Mononuclear cell (primary cell): ENCODE data around the gene PPP3CA. TPM values are rescaled to one million over a fixed set of nuclear protein-coding genes. Genes with fewer than 3 reads are reported as not detected.

Experiments
- H3K27me3 ChIP-seq: 2 replicates; pipeline ENCODE4 v1.6.0; 2011; ENCODE audit warnings: low read length, control low read depth; ENCODE audit not compliant: insufficient read depth
- H3K4me1 ChIP-seq: 2 replicates; pipeline ENCODE4 v1.5.1; 2011; ENCODE audit warnings: mild to moderate bottlenecking, low read length, control low read depth; ENCODE audit not compliant: insufficient read depth
- H3K4me3 ChIP-seq: 2 replicates; pipeline ENCODE4 v1.5.1; 2011; ENCODE audit warnings: mild to moderate bottlenecking, low read length, moderate library complexity
- H3K9me3 ChIP-seq: 2 replicates; pipeline ENCODE4 v1.5.1; 2011; ENCODE audit warnings: low read depth, mild to moderate bottlenecking, control low read depth, low read length
- total RNA-seq: library from RNA; depleted of rRNA; stranded (reverse); fragments of >200 nt; gene quantifications from one replicate; pipeline ENCODE4 v1.2.3, GENCODE V29; 2012

Gene PPP3CA
- total RNA-seq, 1 donor = 19.3 TPM

DNA sequence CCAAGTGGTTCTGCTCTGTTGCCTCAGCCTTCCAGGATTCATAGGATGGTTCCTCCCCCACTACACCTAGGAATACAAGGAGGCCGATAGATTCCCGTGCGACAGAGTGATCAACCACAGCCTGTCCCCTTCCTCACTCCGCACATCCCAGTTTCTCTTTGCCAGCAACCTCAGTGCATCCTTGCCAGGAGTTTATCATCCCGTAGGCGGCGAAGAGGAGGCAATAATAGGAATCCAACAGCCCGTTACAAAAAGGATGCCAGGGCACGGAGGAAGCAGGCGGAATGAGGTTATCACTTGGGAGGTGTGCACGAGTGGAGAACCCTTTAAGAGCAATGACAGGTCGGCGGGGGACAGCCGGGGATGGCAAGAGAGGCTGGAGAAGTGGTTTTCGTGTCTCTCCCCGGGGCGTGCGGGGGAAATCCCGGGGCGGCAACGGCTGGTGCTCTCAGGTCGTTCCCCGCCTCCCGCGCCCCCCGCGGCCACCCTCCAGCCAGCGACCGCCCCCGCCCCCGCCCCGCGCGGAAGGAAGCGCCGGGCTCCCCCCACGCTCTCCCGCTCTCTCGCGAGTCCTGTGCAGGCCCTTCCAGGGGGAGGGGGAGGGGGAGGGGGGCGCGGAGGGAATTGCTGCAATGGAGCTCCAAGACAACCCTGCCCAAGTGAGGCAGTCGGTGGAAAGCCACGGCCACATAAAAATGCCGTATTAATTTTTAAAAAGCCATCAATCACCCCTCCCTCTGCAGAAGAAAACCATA lies 1.6 kb downstream of the PPP3CA start:
- Histone ChIP-seq H3K4me1 (peaks cover 33% of the 10 kb centered on the region), H3K9me3 (no peaks in the 10 kb centered on the region), H3K4me3 (peak overlapping the region; percentile 65), H3K27me3 (peaks cover 4% of the 10 kb centered on the region)

GRCh38 chr4:101345271-101345595 lies 2.1 kb downstream of the PPP3CA start:
- H3K4me1 ChIP-seq = peaks cover 33% of the 10 kb centered on the region
- H3K9me3 ChIP-seq = no peaks in the 10 kb centered on the region
- peak overlapping the region; percentile 65 for H3K4me3 ChIP-seq
- H3K27me3 ChIP-seq = peaks cover 4% of the 10 kb centered on the region

DNA sequence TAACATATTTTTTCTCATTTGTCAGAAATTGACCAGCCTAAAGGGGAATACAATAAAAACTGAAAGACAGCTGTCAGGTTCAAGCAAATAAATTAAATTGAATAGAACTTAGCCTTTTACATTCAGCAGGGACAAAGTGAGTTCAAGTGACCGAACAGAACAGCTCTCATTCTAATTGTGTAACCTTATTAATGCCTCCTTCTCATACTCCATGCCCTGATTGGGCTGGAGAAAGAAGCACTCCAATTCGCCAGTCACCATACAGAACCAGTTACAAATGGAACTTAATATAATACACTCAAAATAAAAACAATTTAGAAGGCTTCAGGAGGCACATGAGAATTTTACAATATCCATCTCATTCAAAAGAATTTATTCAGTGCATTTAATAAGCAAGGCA lies 8.0 kb downstream of the PPP3CA start:
- H3K27me3 ChIP-seq = no peaks in the 10 kb centered on the region
- H3K4me1 ChIP-seq = peaks cover 32% of the 10 kb centered on the region
- H3K9me3 ChIP-seq = no peaks in the 10 kb centered on the region
- no peak overlapping the region for H3K4me3 ChIP-seq

DNA sequence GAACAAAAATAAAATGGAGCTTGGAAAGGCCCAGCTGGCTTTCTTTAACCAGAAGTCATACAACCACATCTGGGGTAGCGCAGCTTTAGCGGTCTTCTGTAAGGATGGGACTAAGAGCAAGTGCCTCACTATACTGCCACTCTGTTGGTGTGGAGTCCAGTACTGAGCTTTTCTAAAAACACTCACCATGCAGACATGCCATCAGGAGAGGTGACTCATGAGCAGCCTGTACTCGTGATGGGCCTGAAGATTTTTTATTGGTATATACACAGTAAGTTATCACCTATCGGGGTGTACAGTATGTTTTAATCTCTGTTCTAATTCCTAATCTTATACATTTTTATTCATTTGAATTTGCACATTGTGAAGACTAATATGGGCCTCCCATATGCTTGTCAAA lies 9.6 kb downstream of the PPP3CA start:
- H3K27me3 ChIP-seq = no peaks in the 10 kb centered on the region
- peaks cover 23% of the 10 kb centered on the region for H3K4me1 ChIP-seq
- no peak overlapping the region for H3K4me3 ChIP-seq
- H3K9me3 ChIP-seq = no peaks in the 10 kb centered on the region

DNA sequence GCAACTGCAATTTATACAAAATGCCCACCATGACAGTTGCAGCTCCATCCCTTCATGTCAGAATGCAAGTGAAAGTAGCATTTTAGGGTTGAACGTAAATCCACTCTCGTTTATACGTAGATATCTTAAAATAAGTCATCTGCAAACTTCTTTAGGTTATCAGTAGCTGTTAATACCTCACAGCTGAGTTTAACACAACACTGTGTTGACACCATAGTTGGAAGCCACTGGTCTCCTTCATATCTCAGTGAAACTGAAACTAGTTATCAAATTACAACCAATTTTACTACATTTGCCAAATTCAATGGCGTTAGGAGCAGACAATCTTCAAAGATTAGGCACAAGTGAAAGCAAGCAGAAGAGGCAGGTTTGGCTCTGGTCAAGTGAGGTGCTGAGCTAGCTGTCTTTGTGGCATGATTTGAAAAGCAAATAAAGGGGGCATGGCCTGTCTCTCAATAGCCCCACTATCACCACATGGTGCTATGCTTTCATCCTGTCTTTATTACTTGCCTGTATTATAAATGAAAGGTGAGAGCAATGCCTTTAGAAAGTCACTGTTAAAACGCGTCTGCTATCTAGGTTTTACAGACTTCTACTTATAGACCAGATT lies 12.3 kb downstream of the PPP3CA start:
- H3K4me1 ChIP-seq = peaks cover 23% of the 10 kb centered on the region
- H3K4me3 ChIP-seq = no peak overlapping the region
- no peaks in the 10 kb centered on the region for H3K27me3 ChIP-seq
- no peaks in the 10 kb centered on the region for H3K9me3 ChIP-seq

GRCh38 chr4:101332424-101332823 lies 14.9 kb downstream of the PPP3CA start:
- H3K4me1 ChIP-seq = peaks cover 32% of the 10 kb centered on the region
- no peaks in the 10 kb centered on the region for H3K27me3 ChIP-seq
- H3K9me3 ChIP-seq = no peaks in the 10 kb centered on the region
- H3K4me3 ChIP-seq = no peak overlapping the region

GRCh38 chr4:101331017-101331416 lies 16.3 kb downstream of the PPP3CA start:
- H3K4me1 ChIP-seq = peaks cover 24% of the 10 kb centered on the region

DNA sequence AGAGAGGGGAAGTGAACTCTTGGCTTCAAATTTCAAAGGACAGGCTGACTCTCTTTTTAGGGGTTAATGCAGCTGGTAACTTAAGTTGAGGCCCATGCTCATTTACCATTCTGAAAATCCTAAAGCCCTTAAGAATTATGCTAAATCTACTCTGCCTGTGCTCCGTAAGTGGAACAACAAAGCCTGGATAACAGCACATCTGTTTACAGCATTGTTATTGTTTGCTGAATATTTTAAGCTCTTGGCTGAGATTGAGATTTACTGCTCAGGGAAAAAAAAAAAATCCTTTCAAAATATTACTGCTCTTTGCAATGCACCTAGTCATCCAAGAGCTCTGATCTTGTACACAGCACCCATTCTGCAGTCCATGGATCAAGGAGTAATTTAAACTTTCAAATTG lies 17.7 kb downstream of the PPP3CA start:
- H3K4me3 ChIP-seq = no peak overlapping the region
- peaks cover 14% of the 10 kb centered on the region for H3K4me1 ChIP-seq
- no peaks in the 10 kb centered on the region for H3K9me3 ChIP-seq
- H3K27me3 ChIP-seq = no peaks in the 10 kb centered on the region

More at GRCh38 chr4:101331017-101331416, 16.3 kb downstream of the PPP3CA start:
- Histone ChIP-seq H3K4me3 (no peak overlapping the region), H3K9me3 (no peaks in the 10 kb centered on the region), H3K27me3 (no peaks in the 10 kb centered on the region)

DNA sequence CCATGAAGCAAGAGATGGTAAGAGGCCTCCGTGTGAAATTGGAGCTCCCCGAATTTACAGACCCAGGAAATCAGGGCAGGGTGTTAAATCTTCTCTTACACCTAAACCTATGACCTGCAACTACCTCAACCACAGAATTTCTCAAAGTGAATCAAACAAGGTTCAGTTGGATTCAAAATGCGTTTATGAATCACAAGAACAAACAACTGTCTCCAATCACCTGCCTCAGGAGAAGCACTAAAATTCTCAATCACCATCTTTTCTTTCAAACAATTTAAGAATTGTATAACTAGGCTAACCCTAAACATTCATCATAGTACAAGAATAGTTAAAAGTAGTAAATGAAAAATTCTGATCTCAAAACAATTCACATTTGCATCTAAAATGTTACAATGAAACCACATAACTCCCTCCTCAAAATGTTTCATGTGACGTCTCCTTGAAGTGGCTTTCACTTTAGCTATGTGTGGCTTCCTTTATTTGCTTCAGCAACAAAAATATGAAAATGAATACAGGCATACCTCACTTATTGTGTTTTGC lies 19.2 kb downstream of the PPP3CA start:
- no peak overlapping the region for H3K4me3 ChIP-seq

GRCh38 chr4:101326576-101326975 lies 20.8 kb downstream of the PPP3CA start:
- no peaks in the 10 kb centered on the region for H3K9me3 ChIP-seq
- H3K4me3 ChIP-seq = no peak overlapping the region
- H3K4me1 ChIP-seq = peaks cover 18% of the 10 kb centered on the region
- H3K27me3 ChIP-seq = no peaks in the 10 kb centered on the region

More for the DNA sequence above, 19.2 kb downstream of the PPP3CA start:
- no peaks in the 10 kb centered on the region for H3K27me3 ChIP-seq
- H3K4me1 ChIP-seq = peaks cover 14% of the 10 kb centered on the region
- no peaks in the 10 kb centered on the region for H3K9me3 ChIP-seq

GRCh38 chr4:101322743-101323142 lies 24.6 kb downstream of the PPP3CA start:
- no peaks in the 10 kb centered on the region for H3K9me3 ChIP-seq

DNA sequence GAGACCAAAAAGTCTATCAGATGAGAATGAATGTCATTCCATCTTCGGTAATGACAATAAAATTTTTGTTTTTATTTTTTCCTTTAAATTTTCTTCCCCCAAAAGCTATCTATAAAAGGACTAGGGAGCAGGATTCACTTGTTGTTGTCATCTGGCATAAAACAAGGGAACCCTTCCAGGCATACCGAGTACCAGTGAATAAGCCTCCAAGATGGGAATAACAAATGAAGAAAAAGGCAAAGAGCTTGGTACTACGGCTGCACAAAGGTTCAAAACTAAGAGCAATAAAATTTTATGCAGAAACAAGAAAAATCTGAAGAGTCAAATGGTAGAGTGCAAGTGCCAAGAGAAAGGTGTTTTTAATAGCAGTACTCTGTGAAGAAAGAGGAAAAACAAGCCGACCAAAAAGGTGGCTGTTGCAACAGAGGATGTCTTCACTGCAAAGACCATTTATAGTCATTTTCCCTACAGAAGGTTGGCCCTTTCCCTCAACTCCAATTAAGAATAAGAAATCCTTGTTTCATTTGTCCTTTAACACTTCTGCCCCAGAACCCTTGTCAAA lies 25.8 kb downstream of the PPP3CA start:
- H3K9me3 ChIP-seq = no peaks in the 10 kb centered on the region
- H3K4me1 ChIP-seq = peaks cover 6% of the 10 kb centered on the region
- no peaks in the 10 kb centered on the region for H3K27me3 ChIP-seq
- no peak overlapping the region for H3K4me3 ChIP-seq

More at GRCh38 chr4:101322743-101323142, 24.6 kb downstream of the PPP3CA start:
- H3K4me3 ChIP-seq = no peak overlapping the region
- no peaks in the 10 kb centered on the region for H3K27me3 ChIP-seq
- H3K4me1 ChIP-seq = peaks cover 6% of the 10 kb centered on the region

DNA sequence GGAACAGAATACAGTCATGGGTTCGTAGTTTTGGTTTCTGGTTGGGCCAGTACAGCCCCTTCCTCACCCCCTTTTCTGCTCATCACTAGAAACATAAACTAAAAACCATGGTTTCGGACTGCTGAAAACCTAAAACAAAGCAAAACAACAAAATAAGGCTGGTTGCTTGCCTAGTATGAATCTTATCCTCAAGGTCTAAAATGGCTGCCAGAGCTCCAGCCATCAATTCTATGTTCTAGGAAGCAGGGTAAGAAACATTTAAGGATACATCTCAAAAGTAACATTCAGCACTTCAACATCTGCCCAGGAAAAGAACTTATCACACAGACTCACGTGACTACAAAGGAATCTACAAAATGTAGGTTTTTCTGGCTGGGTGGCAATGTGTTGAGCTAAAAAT lies 31.5 kb downstream of the PPP3CA start:
- no peak overlapping the region for H3K4me3 ChIP-seq
- no peaks in the 10 kb centered on the region for H3K27me3 ChIP-seq
- H3K9me3 ChIP-seq = no peaks in the 10 kb centered on the region
- no peaks in the 10 kb centered on the region for H3K4me1 ChIP-seq

DNA sequence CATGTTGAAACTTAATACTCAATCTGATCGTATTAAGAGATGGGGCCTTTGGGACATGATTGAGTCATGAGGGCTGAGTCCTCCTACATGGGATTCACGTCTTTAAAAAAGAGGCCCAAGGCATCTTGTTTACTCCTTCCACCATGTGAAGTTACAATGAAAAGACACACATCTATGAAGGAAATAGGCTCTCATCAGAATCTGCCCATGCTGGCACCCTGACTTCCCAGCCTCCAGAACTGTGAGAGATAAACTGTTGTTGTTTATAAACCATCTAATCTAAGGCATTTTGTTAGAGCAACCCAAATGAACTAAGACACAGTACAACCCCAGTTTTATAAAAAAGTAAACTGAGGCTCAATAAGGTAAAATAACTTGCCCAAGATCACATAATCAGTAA lies 32.3 kb downstream of the PPP3CA start:
- H3K4me1 ChIP-seq = peaks cover 3% of the 10 kb centered on the region
- no peaks in the 10 kb centered on the region for H3K9me3 ChIP-seq
- no peak overlapping the region for H3K4me3 ChIP-seq
- no peaks in the 10 kb centered on the region for H3K27me3 ChIP-seq

DNA sequence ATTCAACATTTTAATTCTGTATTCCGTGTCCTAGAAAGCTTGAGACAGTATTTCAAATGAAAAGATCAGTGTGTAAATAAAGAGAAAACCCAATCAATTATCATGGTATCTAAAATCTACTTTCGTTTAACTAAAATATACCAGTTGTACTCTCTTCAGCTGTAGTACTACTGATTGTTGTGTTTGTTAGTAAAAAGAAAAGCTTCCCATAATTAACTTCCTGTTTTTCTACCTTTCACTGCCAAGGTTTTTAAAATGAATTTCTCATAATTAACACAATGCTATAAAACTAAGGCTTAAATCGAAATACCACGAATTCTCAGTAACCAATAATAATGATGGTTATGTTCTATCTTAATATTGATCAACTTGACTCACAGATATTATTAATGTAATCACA lies 37.4 kb downstream of the PPP3CA start:
- no peaks in the 10 kb centered on the region for H3K9me3 ChIP-seq
- no peak overlapping the region for H3K4me3 ChIP-seq
- H3K4me1 ChIP-seq = peaks cover 18% of the 10 kb centered on the region
- no peaks in the 10 kb centered on the region for H3K27me3 ChIP-seq
